Lower leg skin (tissue), 3 donors: ENCODE results near the gene AKTIP.

Experiments used
- POLR2A ChIP-seq, 2 donors: fragments of 450-650 bp; IDR thresholded peaks; one replicate each; pipeline ENCODE4 v1.6.1; 2016 to 2017; ENCODE audit warnings: antibody characterized with exemption in 2 of 2, mild to moderate bottlenecking in 1 of 2, moderate library complexity in 1 of 2
- TF ChIP-seq, protein P1 (sequence below), 3 donors: fragments of 450-650 bp; IDR thresholded peaks; one replicate each; pipeline ENCODE4 v1.5.1; 2016; ENCODE audit warnings: antibody characterized with exemption in 3 of 3, mild to moderate bottlenecking in 3 of 3, moderate library complexity in 2 of 3

DNA sequence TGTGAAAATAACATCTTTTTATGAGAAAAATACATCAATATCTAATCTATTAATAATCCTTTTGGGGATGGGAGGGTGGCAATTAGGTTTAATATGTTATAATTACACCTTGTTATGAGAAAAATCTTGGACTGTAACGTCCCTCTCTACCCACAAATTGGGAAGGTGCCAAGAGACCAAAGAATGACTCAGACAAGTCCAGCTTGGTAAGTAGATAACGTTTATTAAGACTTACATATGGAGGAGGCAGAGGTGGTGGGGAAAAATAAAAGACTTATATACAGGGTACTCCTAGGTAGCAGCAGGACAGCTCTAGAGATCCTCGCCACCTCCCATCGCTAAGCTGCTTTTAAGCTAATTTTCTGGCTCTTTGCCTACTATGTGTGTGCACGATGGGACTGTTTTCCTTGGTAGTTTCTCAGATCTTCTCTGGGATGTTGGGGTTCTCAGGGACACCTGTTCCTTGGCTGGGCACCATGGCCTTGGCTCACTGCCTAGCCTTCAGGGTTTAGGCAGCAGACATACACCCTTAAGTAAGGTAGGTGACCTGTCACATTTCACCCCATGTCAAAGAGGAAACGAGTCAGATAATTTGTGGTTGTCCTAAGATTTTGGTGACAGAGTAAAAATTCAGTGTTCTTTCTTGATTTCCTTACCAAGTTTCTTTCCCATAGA lies 37.3 kb downstream of the AKTIP start:
- TF ChIP-seq, protein P1, sequence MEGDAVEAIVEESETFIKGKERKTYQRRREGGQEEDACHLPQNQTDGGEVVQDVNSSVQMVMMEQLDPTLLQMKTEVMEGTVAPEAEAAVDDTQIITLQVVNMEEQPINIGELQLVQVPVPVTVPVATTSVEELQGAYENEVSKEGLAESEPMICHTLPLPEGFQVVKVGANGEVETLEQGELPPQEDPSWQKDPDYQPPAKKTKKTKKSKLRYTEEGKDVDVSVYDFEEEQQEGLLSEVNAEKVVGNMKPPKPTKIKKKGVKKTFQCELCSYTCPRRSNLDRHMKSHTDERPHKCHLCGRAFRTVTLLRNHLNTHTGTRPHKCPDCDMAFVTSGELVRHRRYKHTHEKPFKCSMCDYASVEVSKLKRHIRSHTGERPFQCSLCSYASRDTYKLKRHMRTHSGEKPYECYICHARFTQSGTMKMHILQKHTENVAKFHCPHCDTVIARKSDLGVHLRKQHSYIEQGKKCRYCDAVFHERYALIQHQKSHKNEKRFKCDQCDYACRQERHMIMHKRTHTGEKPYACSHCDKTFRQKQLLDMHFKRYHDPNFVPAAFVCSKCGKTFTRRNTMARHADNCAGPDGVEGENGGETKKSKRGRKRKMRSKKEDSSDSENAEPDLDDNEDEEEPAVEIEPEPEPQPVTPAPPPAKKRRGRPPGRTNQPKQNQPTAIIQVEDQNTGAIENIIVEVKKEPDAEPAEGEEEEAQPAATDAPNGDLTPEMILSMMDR (IDR thresholded peaks at IDR 0.05): no peak
- TF ChIP-seq POLR2A (IDR thresholded peaks at IDR 0.05): no peak
